ENCODE data around the gene PCGF6. TPM values are rescaled to one million over a fixed set of nuclear protein-coding genes. Genes with fewer than 3 reads are reported as not detected.

PCGF6 gene
- total and polyA plus RNA-seq, 7 experiments from 2014 or later = 4.3 to 12.0 (median 6.8) TPM

DNA sequence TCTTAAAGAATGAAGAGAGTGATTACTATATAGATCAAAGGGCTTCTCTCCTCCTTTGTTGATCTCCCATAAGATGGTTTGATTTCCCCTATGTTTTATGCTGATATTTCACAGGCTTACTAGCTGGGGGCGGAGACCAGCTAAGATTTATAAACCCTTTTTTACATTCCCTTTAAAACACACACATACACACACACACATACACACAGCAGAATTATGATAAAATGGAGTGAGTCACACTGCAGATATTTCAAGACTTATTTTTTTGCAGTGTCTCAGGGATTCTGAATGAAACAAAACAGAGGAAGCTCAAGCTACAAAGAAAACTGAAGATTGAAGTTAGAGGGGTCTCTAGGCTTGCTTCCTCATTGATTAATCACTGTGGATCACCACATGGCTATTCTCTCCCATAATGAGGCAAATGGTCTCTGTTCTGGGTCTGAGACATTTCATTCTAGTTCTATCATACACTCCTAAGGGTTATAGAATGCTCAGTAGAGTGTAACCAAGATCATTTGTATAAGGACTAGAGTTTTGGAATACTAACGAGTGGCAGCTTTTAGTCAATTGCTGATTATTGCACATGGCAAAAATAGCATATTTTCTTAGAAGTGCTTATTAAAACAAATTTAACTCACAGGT lies 55.4 kb downstream of the PCGF6 start:
- Histone ChIP-seq H3K9me3 (ENCODE audit: control insufficient read depth in 2 of 3, low read length in 3 of 3) (no peaks in the 10 kb centered on the region), H3K4me3 (ENCODE audit: low read length) (no peak overlapping the region), H3K36me3 (ENCODE audit: control insufficient read depth in 2 of 3, insufficient read depth in 3 of 3, low read length in 3 of 3) (no peaks in the 10 kb centered on the region), H3K4me1 (ENCODE audit: control insufficient read depth in 2 of 2, insufficient read depth in 2 of 2, low read length in 2 of 2) (no peaks in the 10 kb centered on the region), H3K27me3 (ENCODE audit: control insufficient read depth in 2 of 2, insufficient read depth in 2 of 2, low read length in 2 of 2) (no peaks in the 10 kb centered on the region), H3K27ac (ENCODE audit: low read depth, low read length) (no peak overlapping the region)
- Mint-ChIP-seq H3K36me3 (no peaks in the 10 kb centered on the region), H3K27ac (no peak overlapping the region), H3K4me3 (no peak overlapping the region), H3K27me3 (peaks cover 0 to 15% (median 0%) of the 10 kb centered on the region in 5 donors), H3K4me1 (peaks cover 0 to 1% (median 0%) of the 10 kb centered on the region in 7 donors), H3K9me3 (no peaks in the 10 kb centered on the region)
- DNase-seq (no peak), ATAC-seq (no peak)
- ChIA-PET CTCF (no interaction called here), POLR2A (no interaction called here)
- intact Hi-C loops (cut with micrococcal nuclease) = no loop called here

DNA sequence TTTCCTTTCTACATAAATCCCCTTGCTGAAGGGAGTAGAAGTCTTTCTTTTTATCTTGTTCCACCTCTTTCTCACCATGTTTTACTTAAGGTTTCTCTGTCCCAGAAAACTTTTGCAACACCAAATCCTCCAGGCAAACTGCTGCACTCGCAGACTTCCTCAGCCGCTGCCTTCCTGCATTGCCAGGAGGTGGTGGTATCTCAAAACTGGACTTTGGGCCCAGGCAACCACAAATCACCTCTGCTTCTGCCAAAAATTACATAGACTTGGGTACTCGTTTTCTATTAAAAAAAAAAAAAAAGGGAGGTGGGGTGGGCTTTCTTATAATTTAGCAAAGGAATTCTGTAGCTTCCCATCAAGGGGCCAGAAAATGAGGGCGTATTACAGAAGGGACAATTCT lies 59.4 kb downstream of the PCGF6 start:
- no peak overlapping the region for H3K4me3 ChIP-seq (ENCODE audit: low read length)
- peaks cover 18 to 42% (median 25%) of the 10 kb centered on the region in 5 donors for H3K27me3 Mint-ChIP-seq
- CTCF ChIA-PET = no interaction called here
- H3K36me3 Mint-ChIP-seq = no peaks in the 10 kb centered on the region
- ATAC-seq (no peak), DNase-seq (no peak)
- no peaks in the 10 kb centered on the region for H3K36me3 ChIP-seq (ENCODE audit: control insufficient read depth in 2 of 3, insufficient read depth in 3 of 3, low read length in 3 of 3)
- no peaks in the 10 kb centered on the region for H3K4me1 Mint-ChIP-seq
- H3K27ac ChIP-seq (ENCODE audit: low read depth, low read length) = no peak overlapping the region
- no peak overlapping the region for H3K4me3 Mint-ChIP-seq
- no peaks in the 10 kb centered on the region for H3K4me1 ChIP-seq (ENCODE audit: control insufficient read depth in 2 of 2, insufficient read depth in 2 of 2, low read length in 2 of 2)
- POLR2A ChIA-PET = no interaction called here
- H3K9me3 ChIP-seq (ENCODE audit: control insufficient read depth in 2 of 3, low read length in 3 of 3) = no peaks in the 10 kb centered on the region
- intact Hi-C loops (cut with micrococcal nuclease) = no loop called here
- H3K27me3 ChIP-seq (ENCODE audit: control insufficient read depth in 2 of 2, insufficient read depth in 2 of 2, low read length in 2 of 2) = no peaks in the 10 kb centered on the region
- H3K9me3 Mint-ChIP-seq = no peaks in the 10 kb centered on the region
- H3K27ac Mint-ChIP-seq = no peak overlapping the region

DNA sequence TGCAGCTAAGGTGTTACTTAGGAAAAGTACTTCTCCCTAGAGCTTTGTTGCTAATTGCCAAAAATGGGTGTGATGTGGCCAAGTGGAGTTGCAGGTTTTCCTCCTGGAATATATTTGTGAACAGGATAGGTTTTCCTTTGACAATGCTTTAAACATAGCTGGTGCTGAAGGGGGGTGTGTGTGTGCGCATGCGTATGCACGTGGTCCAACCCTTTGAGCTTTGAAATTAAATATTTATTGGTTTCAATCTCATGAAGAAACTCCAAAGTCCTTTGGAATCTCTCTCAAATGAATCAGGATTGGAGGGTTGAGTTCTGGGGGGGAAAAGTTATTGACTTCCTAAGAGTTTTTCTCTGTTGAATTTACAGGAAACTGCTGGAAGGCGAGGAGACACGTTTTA lies 62.9 kb downstream of the PCGF6 start:
- ChIA-PET CTCF (no interaction called here), POLR2A (no interaction called here)
- no peaks in the 10 kb centered on the region for H3K36me3 Mint-ChIP-seq
- ATAC-seq (no peak), DNase-seq (no peak)
- H3K4me1 ChIP-seq (ENCODE audit: control insufficient read depth in 2 of 2, insufficient read depth in 2 of 2, low read length in 2 of 2) = no peaks in the 10 kb centered on the region
- H3K4me1 Mint-ChIP-seq = no peaks in the 10 kb centered on the region
- H3K36me3 ChIP-seq (ENCODE audit: control insufficient read depth in 2 of 3, insufficient read depth in 3 of 3, low read length in 3 of 3) = no peaks in the 10 kb centered on the region
- no peak overlapping the region for H3K27ac Mint-ChIP-seq
- intact Hi-C loops (cut with micrococcal nuclease) = no loop called here
- H3K4me3 Mint-ChIP-seq = no peak overlapping the region
- no peaks in the 10 kb centered on the region for H3K9me3 ChIP-seq (ENCODE audit: control insufficient read depth in 2 of 3, low read length in 3 of 3)
- H3K27me3 ChIP-seq (ENCODE audit: control insufficient read depth in 2 of 2, insufficient read depth in 2 of 2, low read length in 2 of 2) = no peaks in the 10 kb centered on the region
- H3K9me3 Mint-ChIP-seq = peaks cover 0 to 3% (median 0%) of the 10 kb centered on the region in 11 donors
- H3K27ac ChIP-seq (ENCODE audit: low read depth, low read length) = no peak overlapping the region
- H3K27me3 Mint-ChIP-seq = peaks cover 38 to 64% (median 50%) of the 10 kb centered on the region in 5 donors
- H3K4me3 ChIP-seq (ENCODE audit: low read length) = no peak overlapping the region

DNA sequence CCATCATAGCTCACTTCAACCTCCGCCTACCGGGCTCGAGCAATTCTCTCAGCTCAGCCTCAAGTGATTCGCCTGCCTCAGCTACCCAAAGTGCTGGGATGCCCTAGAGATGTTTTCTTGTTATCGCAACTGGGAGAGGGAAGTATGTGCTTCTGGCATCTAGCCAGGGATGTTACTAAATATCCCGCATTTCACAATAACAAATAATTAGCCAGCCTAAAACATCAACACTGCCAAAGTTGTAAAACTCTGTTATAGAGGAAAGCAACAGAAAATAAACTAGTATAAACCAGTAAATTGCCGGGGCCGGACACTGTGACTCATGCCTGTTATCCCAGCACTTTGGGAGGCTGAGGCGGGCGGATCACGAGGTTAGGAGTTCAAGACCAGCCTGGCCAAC lies 66.8 kb downstream of the PCGF6 start:
- no peak overlapping the region for H3K4me3 Mint-ChIP-seq
- peaks cover 62 to 81% (median 71%) of the 10 kb centered on the region in 5 donors for H3K27me3 Mint-ChIP-seq
- no peaks in the 10 kb centered on the region for H3K9me3 ChIP-seq (ENCODE audit: control insufficient read depth in 2 of 3, low read length in 3 of 3)
- no peak overlapping the region for H3K27ac Mint-ChIP-seq
- no peak overlapping the region for H3K4me3 ChIP-seq (ENCODE audit: low read length)
- DNase-seq (no peak), ATAC-seq (peak; percentile 37)
- no peaks in the 10 kb centered on the region for H3K36me3 ChIP-seq (ENCODE audit: control insufficient read depth in 2 of 3, insufficient read depth in 3 of 3, low read length in 3 of 3)
- POLR2A ChIA-PET = no interaction called here
- intact Hi-C loops (cut with micrococcal nuclease) = no loop called here
- peaks cover 0 to 5% (median 0%) of the 10 kb centered on the region in 7 donors for H3K4me1 Mint-ChIP-seq
- H3K36me3 Mint-ChIP-seq = peaks cover 0 to 3% (median 0%) of the 10 kb centered on the region in 5 donors
- no peak overlapping the region for H3K27ac ChIP-seq (ENCODE audit: low read depth, low read length)
- CTCF ChIA-PET = no interaction called here
- no peaks in the 10 kb centered on the region for H3K4me1 ChIP-seq (ENCODE audit: control insufficient read depth in 2 of 2, insufficient read depth in 2 of 2, low read length in 2 of 2)
- H3K9me3 Mint-ChIP-seq = peaks cover 0 to 7% (median 2%) of the 10 kb centered on the region in 11 donors
- H3K27me3 ChIP-seq (ENCODE audit: control insufficient read depth in 2 of 2, insufficient read depth in 2 of 2, low read length in 2 of 2) = no peaks in the 10 kb centered on the region

DNA sequence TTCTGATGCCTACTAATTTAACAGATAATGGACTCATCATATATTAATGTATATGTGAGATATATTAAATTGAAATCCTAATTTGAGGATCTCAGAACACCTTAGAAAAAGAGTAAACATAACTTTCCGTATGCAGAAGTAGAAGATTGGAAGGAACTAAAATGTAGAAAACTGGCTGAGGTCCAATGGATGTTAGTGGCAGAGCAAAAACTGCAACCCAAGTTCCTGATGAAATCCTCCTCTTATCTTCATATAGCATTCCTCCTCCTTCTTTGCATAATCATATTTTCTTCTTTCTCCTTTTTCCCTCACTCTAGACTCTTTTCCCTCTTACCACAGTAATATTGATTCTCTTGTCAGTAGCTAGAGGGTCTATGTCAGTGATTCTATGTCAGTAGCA lies 68.0 kb downstream of the PCGF6 start:
- ATAC-seq = no peak
- peaks cover 0 to 11% (median 6%) of the 10 kb centered on the region in 11 donors for H3K9me3 Mint-ChIP-seq
- Histone ChIP-seq H3K9me3 (ENCODE audit: control insufficient read depth in 2 of 3, low read length in 3 of 3) (peaks cover 0 to 5% (median 0%) of the 10 kb centered on the region in 3 experiments), H3K27me3 (ENCODE audit: control insufficient read depth in 2 of 2, insufficient read depth in 2 of 2, low read length in 2 of 2) (peaks cover 0 to 7% of the 10 kb centered on the region in 2 donors), H3K36me3 (ENCODE audit: control insufficient read depth in 2 of 3, insufficient read depth in 3 of 3, low read length in 3 of 3) (no peaks in the 10 kb centered on the region), H3K4me3 (ENCODE audit: low read length) (no peak overlapping the region), H3K4me1 (ENCODE audit: control insufficient read depth in 2 of 2, insufficient read depth in 2 of 2, low read length in 2 of 2) (no peaks in the 10 kb centered on the region), H3K27ac (ENCODE audit: low read depth, low read length) (no peak overlapping the region)
- ChIA-PET CTCF (no interaction called here), POLR2A (no interaction called here)
- no peak overlapping the region for H3K4me3 Mint-ChIP-seq
- DNase-seq = no peak
- intact Hi-C loops (cut with micrococcal nuclease) = no loop called here
- no peak overlapping the region for H3K27ac Mint-ChIP-seq
- peaks cover 59 to 83% (median 72%) of the 10 kb centered on the region in 5 donors for H3K27me3 Mint-ChIP-seq
- peaks cover 0 to 6% (median 3%) of the 10 kb centered on the region in 5 donors for H3K36me3 Mint-ChIP-seq
- H3K4me1 Mint-ChIP-seq = peaks cover 0 to 10% (median 6%) of the 10 kb centered on the region in 7 donors

DNA sequence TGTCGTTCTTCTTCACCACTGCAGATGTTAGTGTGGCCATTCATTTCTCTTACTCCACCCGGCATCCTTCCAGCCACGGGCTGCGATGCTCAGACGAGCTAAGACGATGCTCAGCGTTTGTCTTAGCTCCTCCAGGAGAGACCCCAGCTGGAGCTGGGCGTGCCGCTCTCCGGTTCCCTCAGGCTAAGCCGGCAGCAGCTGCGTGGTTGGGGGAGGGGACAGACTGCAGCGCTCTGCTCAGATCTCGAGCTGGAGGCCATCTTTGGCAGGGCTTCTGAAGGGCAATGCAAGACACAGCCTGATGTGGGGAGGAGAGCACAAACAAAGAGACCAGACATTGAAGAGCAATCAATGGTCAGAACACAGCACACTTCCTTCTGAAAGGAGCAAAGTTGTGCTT lies 69.2 kb downstream of the PCGF6 start:
- no peak overlapping the region for H3K27ac Mint-ChIP-seq

DNA sequence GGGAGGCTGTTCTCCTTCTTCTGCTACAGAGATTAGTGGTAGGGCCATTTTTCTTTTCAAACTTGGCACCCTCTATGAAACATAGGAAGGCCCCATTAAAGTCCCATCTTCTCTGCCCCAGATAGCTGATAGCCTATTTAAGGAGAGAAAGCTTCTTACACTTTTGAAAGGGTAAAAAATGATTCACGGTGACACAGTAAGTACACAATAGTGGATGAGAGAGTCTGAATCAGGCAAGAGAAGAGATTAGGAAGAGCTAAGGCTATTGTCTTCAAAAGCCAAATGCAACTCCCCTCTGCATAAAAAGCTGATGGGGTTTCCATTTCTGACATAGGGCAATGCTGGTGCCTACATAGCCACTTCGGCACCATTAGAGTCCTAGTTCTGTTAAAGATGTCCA lies 70.4 kb downstream of the PCGF6 start:
- peaks cover 4 to 14% (median 7%) of the 10 kb centered on the region in 7 donors for H3K4me1 Mint-ChIP-seq
- H3K27ac Mint-ChIP-seq = no peak overlapping the region
- peaks cover 0 to 6% (median 3%) of the 10 kb centered on the region in 5 donors for H3K36me3 Mint-ChIP-seq
- no peak for DNase-seq
- no peaks in the 10 kb centered on the region for H3K36me3 ChIP-seq (ENCODE audit: control insufficient read depth in 2 of 3, insufficient read depth in 3 of 3, low read length in 3 of 3)
- H3K27me3 ChIP-seq (ENCODE audit: control insufficient read depth in 2 of 2, insufficient read depth in 2 of 2, low read length in 2 of 2) = peaks cover 0 to 10% of the 10 kb centered on the region in 2 donors
- H3K9me3 Mint-ChIP-seq = peaks cover 0 to 11% (median 6%) of the 10 kb centered on the region in 11 donors
- no peak overlapping the region for H3K4me3 Mint-ChIP-seq
- no peaks in the 10 kb centered on the region for H3K4me1 ChIP-seq (ENCODE audit: control insufficient read depth in 2 of 2, insufficient read depth in 2 of 2, low read length in 2 of 2)
- intact Hi-C loops (cut with micrococcal nuclease) = no loop called here
- ChIA-PET CTCF (no interaction called here), POLR2A (no interaction called here)
- no peak overlapping the region for H3K4me3 ChIP-seq (ENCODE audit: low read length)
- H3K27ac ChIP-seq (ENCODE audit: low read depth, low read length) = no peak overlapping the region
- peaks cover 63 to 83% (median 70%) of the 10 kb centered on the region in 5 donors for H3K27me3 Mint-ChIP-seq
- ATAC-seq = no peak
- peaks cover 0 to 5% (median 0%) of the 10 kb centered on the region in 3 experiments for H3K9me3 ChIP-seq (ENCODE audit: control insufficient read depth in 2 of 3, low read length in 3 of 3)

More for the DNA sequence above, 69.2 kb downstream of the PCGF6 start:
- H3K4me1 ChIP-seq (ENCODE audit: control insufficient read depth in 2 of 2, insufficient read depth in 2 of 2, low read length in 2 of 2) = no peaks in the 10 kb centered on the region
- CTCF ChIA-PET = interaction anchor here (1.0 kb wide), 1 partner anchor 97 kb away, joined by 3 read pairs; no protein-coding TSS in a partner anchor
- H3K36me3 Mint-ChIP-seq = peaks cover 0 to 6% (median 3%) of the 10 kb centered on the region in 5 donors
- H3K36me3 ChIP-seq (ENCODE audit: control insufficient read depth in 2 of 3, insufficient read depth in 3 of 3, low read length in 3 of 3) = no peaks in the 10 kb centered on the region
- DNase-seq = no peak
- peaks cover 0 to 14% (median 6%) of the 10 kb centered on the region in 7 donors for H3K4me1 Mint-ChIP-seq
- peaks cover 0 to 10% of the 10 kb centered on the region in 2 donors for H3K27me3 ChIP-seq (ENCODE audit: control insufficient read depth in 2 of 2, insufficient read depth in 2 of 2, low read length in 2 of 2)
- no peak overlapping the region for H3K4me3 ChIP-seq (ENCODE audit: low read length)
- no peak for ATAC-seq
- H3K4me3 Mint-ChIP-seq = no peak overlapping the region
- POLR2A ChIA-PET = no interaction called here
- H3K27me3 Mint-ChIP-seq = peaks cover 63 to 80% (median 65%) of the 10 kb centered on the region in 5 donors
- H3K9me3 Mint-ChIP-seq = peaks cover 0 to 11% (median 6%) of the 10 kb centered on the region in 11 donors
- H3K27ac ChIP-seq (ENCODE audit: low read depth, low read length) = no peak overlapping the region
- H3K9me3 ChIP-seq (ENCODE audit: control insufficient read depth in 2 of 3, low read length in 3 of 3) = peaks cover 0 to 5% (median 0%) of the 10 kb centered on the region in 3 experiments
- intact Hi-C loops (cut with micrococcal nuclease) = no loop called here

All from naive thymus-derived CD4-positive, alpha-beta T cell (primary cell).